Subcutaneous abdominal adipose tissue (tissue), 5 donors: ENCODE results near the gene MAP2K3.
A peak's percentile ranks its signal among the peaks of the same experiment; 100 is the strongest.
"Not testable (repeated sequence)": the region's sequence is repeated elsewhere in the genome, so short reads cannot be mapped to it uniquely, and the experiment has no call there.

Experiments used
- H3K27ac ChIP-seq: one replicate; pipeline ENCODE4 v1.7.0; 2013; ENCODE audit warnings: low read depth, mild to moderate bottlenecking, inconsistent platforms, low read length, moderate library complexity
- H3K27me3 ChIP-seq, 5 donors: one replicate each; pipeline ENCODE4 v1.7.0; 2013; ENCODE audit warnings: low read length in 5 of 5, inconsistent platforms in 1 of 5; ENCODE audit not compliant: control insufficient read depth in 5 of 5, insufficient read depth in 4 of 5
- H3K36me3 ChIP-seq, 5 donors: one replicate each; pipeline ENCODE4 v1.7.0; 2013; ENCODE audit warnings: low read length in 5 of 5; ENCODE audit not compliant: control insufficient read depth in 5 of 5, insufficient read depth in 5 of 5
- H3K4me1 ChIP-seq, 5 donors: one replicate each; pipeline ENCODE4 v1.7.0; 2013; ENCODE audit warnings: low read length in 5 of 5, mild to moderate bottlenecking in 3 of 5, moderate library complexity in 1 of 5; ENCODE audit not compliant: control insufficient read depth in 5 of 5, insufficient read depth in 5 of 5
- H3K4me3 ChIP-seq, 5 donors: one replicate each; pipeline ENCODE4 v1.7.0; 2013; ENCODE audit warnings: low read length in 5 of 5, low read depth in 1 of 5
- H3K9ac ChIP-seq, 5 donors: one replicate each; pipeline ENCODE4 v1.7.0; 2013; ENCODE audit warnings: low read length in 5 of 5, mild to moderate bottlenecking in 4 of 5, moderate library complexity in 3 of 5
- H3K9me3 ChIP-seq, 5 donors: one replicate each; pipeline ENCODE4 v1.7.0; 2013; ENCODE audit warnings: low read length in 5 of 5; ENCODE audit not compliant: control insufficient read depth in 5 of 5
- donor health status: healthy.
- donor health status: healthy.
- donor health status: healthy.
- donor health status: healthy.
- donor health status: healthy.

MAP2K3 gene

GRCh38 chr17:21310766-21311602, 26.5 kb downstream of the MAP2K3 start:
- Histone ChIP-seq H3K27ac (peak overlapping the region; percentile 37), H3K36me3 (peaks cover 3 to 62% (median 35%) of the 10 kb centered on the region in 5 donors), H3K4me1 (peaks cover 0 to 14% (median 10%) of the 10 kb centered on the region in 5 donors)
- H3K27me3 ChIP-seq, H3K9me3 ChIP-seq, H3K9ac ChIP-seq, H3K4me3 ChIP-seq: not testable (repeated sequence)

GRCh38 chr17:21313320-21313719, 28.8 kb downstream of the MAP2K3 start:
- H3K4me3 ChIP-seq = no peak overlapping the region
- no peak overlapping the region for H3K27ac ChIP-seq
- H3K9me3 ChIP-seq = peaks cover 0 to 8% (median 8%) of the 10 kb centered on the region in 5 donors
- H3K4me1 ChIP-seq = peaks cover 0 to 18% (median 12%) of the 10 kb centered on the region in 5 donors
- peaks cover 3 to 50% (median 28%) of the 10 kb centered on the region in 5 donors for H3K36me3 ChIP-seq
- H3K9ac ChIP-seq = no peak overlapping the region
- H3K27me3 ChIP-seq = no peaks in the 10 kb centered on the region

- peaks cover 0 to 46% (median 24%) of the 10 kb centered on the region in 5 donors for H3K36me3 ChIP-seq
- H3K4me1 ChIP-seq = peaks cover 0 to 18% (median 12%) of the 10 kb centered on the region in 5 donors
- not testable (repeated sequence) for H3K4me3 ChIP-seq, H3K9ac ChIP-seq, H3K9me3 ChIP-seq, H3K27ac ChIP-seq, H3K27me3 ChIP-seq
Observed at GRCh38 chr17:21313761-21314160, 29.2 kb downstream of the MAP2K3 start.

GRCh38 chr17:21314261-21314664, 29.8 kb downstream of the MAP2K3 start:
- H3K4me1 ChIP-seq = peaks cover 0 to 18% (median 12%) of the 10 kb centered on the region in 5 donors
- H3K27me3 ChIP-seq, H3K9me3 ChIP-seq, H3K4me3 ChIP-seq, H3K9ac ChIP-seq, H3K27ac ChIP-seq: not testable (repeated sequence)
- H3K36me3 ChIP-seq = peaks cover 0 to 41% (median 19%) of the 10 kb centered on the region in 5 donors

- peaks cover 0 to 40% (median 19%) of the 10 kb centered on the region in 5 donors for H3K36me3 ChIP-seq
- H3K27me3 ChIP-seq, H3K27ac ChIP-seq, H3K9me3 ChIP-seq, H3K4me3 ChIP-seq, H3K9ac ChIP-seq: not testable (repeated sequence)
- H3K4me1 ChIP-seq = peaks cover 0 to 18% (median 12%) of the 10 kb centered on the region in 5 donors
Observed at GRCh38 chr17:21314701-21315111, 30.2 kb downstream of the MAP2K3 start.

- peaks cover 0 to 14% (median 8%) of the 10 kb centered on the region in 5 donors for H3K4me1 ChIP-seq
- H3K9me3 ChIP-seq, H3K4me3 ChIP-seq, H3K9ac ChIP-seq, H3K27me3 ChIP-seq, H3K27ac ChIP-seq: not testable (repeated sequence)
- peaks cover 0 to 38% (median 19%) of the 10 kb centered on the region in 5 donors for H3K36me3 ChIP-seq
Observed at GRCh38 chr17:21315246-21316000, 30.9 kb downstream of the MAP2K3 start.

- H3K9ac ChIP-seq, H3K4me1 ChIP-seq, H3K4me3 ChIP-seq, H3K27me3 ChIP-seq, H3K27ac ChIP-seq, H3K9me3 ChIP-seq: not testable (repeated sequence)
- peaks cover 0 to 36% (median 19%) of the 10 kb centered on the region in 5 donors for H3K36me3 ChIP-seq
Observed at GRCh38 chr17:21316212-21316886, 31.8 kb downstream of the MAP2K3 start.

GRCh38 chr17:21316887-21317500, 32.5 kb downstream of the MAP2K3 start:
- H3K4me1 ChIP-seq, H3K9ac ChIP-seq, H3K9me3 ChIP-seq, H3K4me3 ChIP-seq, H3K27me3 ChIP-seq, H3K27ac ChIP-seq: not testable (repeated sequence)
- peaks cover 0 to 30% (median 17%) of the 10 kb centered on the region in 5 donors for H3K36me3 ChIP-seq

GRCh38 chr17:21317821-21318220, 33.3 kb downstream of the MAP2K3 start:
- H3K9me3 ChIP-seq, H3K27me3 ChIP-seq, H3K4me1 ChIP-seq, H3K9ac ChIP-seq, H3K4me3 ChIP-seq, H3K27ac ChIP-seq: not testable (repeated sequence)
- H3K36me3 ChIP-seq = peaks cover 0 to 25% (median 14%) of the 10 kb centered on the region in 5 donors
